H1 (cell line): ENCODE measurements around the gene ACOD1. TPM values are rescaled to one million over a fixed set of nuclear protein-coding genes. Genes with fewer than 3 reads are reported as not detected.

ENCODE experiments used
- CTCF ChIA-PET: fragments of 300-600 bp; sonication (Branson Sonifier 250); formaldehyde crosslinking; loops from one replicate; lab custom pipeline; 2021; ENCODE audit not compliant: partially characterized antibody; lab: Charles Lee
- POLR2A ChIA-PET: fragments of 300-600 bp; sonication (Branson Sonifier 250); formaldehyde crosslinking; loops from one replicate; lab custom pipeline; 2021; ENCODE audit warnings: inconsistent platforms; ENCODE audit not compliant: partially characterized antibody; lab: Charles Lee
- DNase-seq, 2 experiments: peaks; one replicate each; pipeline versions ENCODE4 v3.0.0 to v3.0.0-alpha.2; 2010 to 2022; ENCODE audit warnings: low spot score in 2 of 2, low read depth in 1 of 2, mixed read lengths in 1 of 2
- FAIRE-seq: peaks from 2 replicates; lab custom pipeline; 2011; peaks lifted over from hg19 to GRCh38; lab: Jason Lieb, UNC
- H2AFZ ChIP-seq: 2 replicates; pipeline ENCODE4 v1.8.1; 2012; ENCODE audit warnings: low read length, inconsistent platforms
- H2AK5ac ChIP-seq: 2 replicates; pipeline ENCODE4 v1.6.1; 2013; ENCODE audit warnings: low read depth, low read length
- H2BK120ac ChIP-seq: replicated peaks from 2 replicates; pipeline ENCODE3; 2013; ENCODE audit warnings: low read depth, low read length, inconsistent platforms
- H2BK12ac ChIP-seq: 2 replicates; pipeline ENCODE4 v1.6.1; 2013; ENCODE audit warnings: low read depth, low read length
- H2BK15ac ChIP-seq: 2 replicates; pipeline ENCODE4 v1.6.1; 2013; ENCODE audit warnings: low read length
- H2BK20ac ChIP-seq: 2 replicates; pipeline ENCODE4 v1.6.1; 2013; ENCODE audit warnings: low read length
- H2BK5ac ChIP-seq: 2 replicates; pipeline ENCODE4 v1.6.1; 2013; ENCODE audit warnings: low read depth, low read length
- H3K14ac ChIP-seq: 2 replicates; pipeline ENCODE4 v1.6.1; 2013; ENCODE audit warnings: inconsistent platforms; ENCODE audit not compliant: insufficient read length
- H3K18ac ChIP-seq: 2 replicates; pipeline ENCODE4 v1.6.1; 2013; ENCODE audit warnings: low read length; ENCODE audit errors: extremely low read depth
- H3K23ac ChIP-seq: 2 replicates; pipeline ENCODE4 v1.6.1; 2013; ENCODE audit warnings: inconsistent platforms; ENCODE audit not compliant: insufficient read length
- H3K23me2 ChIP-seq: 2 replicates; pipeline ENCODE4 v1.6.1; 2013; ENCODE audit warnings: low read depth, low read length
- H3K27ac ChIP-seq: 2 replicates; pipeline ENCODE4 v1.6.1; 2011; ENCODE audit warnings: low read depth, low read length, inconsistent platforms
- H3K27me3 ChIP-seq, 4 experiments: replicated peaks in 1 of 4; 1 replicate in 1 of 4; 2 replicates in 3 of 4; pipeline versions ENCODE4 v1.6.1 to v1.8.1; 2011 to 2013; ENCODE audit warnings: low read length in 3 of 4, mild to moderate bottlenecking in 3 of 4, inconsistent platforms in 2 of 4, mixed read lengths in 2 of 4, moderate library complexity in 1 of 4; ENCODE audit not compliant: control insufficient read depth in 3 of 4, insufficient read depth in 3 of 4; ENCODE audit errors: extremely low read depth in 1 of 4
- H3K36me3 ChIP-seq, 4 experiments: 2 replicates each; pipeline versions ENCODE4 v1.6.1 to v1.8.1; 2011 to 2013; ENCODE audit warnings: mild to moderate bottlenecking in 4 of 4, low read length in 3 of 4, moderate library complexity in 2 of 4, control low read depth in 1 of 4, inconsistent platforms in 1 of 4; ENCODE audit not compliant: insufficient read depth in 4 of 4, control insufficient read depth in 2 of 4
- H3K4ac ChIP-seq: replicated peaks from 2 replicates; pipeline ENCODE3; 2013; ENCODE audit warnings: low read length, low read depth, mixed read lengths, inconsistent platforms; ENCODE audit not compliant: insufficient read length
- H3K4me1 ChIP-seq, 4 experiments: replicated peaks in 1 of 4; 1 replicate in 1 of 4; 2 replicates in 3 of 4; pipeline versions ENCODE4 v1.6.1 to v1.8.1; 2011 to 2013; ENCODE audit warnings: low read length in 3 of 4, inconsistent platforms in 2 of 4, mixed read lengths in 1 of 4; ENCODE audit not compliant: insufficient read depth in 4 of 4, control insufficient read depth in 3 of 4
- H3K4me2 ChIP-seq, 2 experiments: 2 replicates each; pipeline versions ENCODE4 v1.6.1 to v1.8.1; 2011 to 2013; ENCODE audit warnings: low read depth in 2 of 2, low read length in 2 of 2, control low read depth in 1 of 2, inconsistent platforms in 1 of 2, mild to moderate bottlenecking in 1 of 2; ENCODE audit not compliant: insufficient read depth in 1 of 2
- H3K4me3 ChIP-seq, 4 experiments: fragments of 200-600, 300-600 bp in 1 of 4; sonication (generic), shearing (Covaris generic), sonication (Bioruptor Twin) in 1 of 4; 2 replicates each; pipeline versions ENCODE4 v1.5.1 to v1.8.1; 2011 to 2016; ENCODE audit warnings: low read length in 4 of 4, low read depth in 3 of 4, control low read depth in 2 of 4, inconsistent platforms in 2 of 4, mild to moderate bottlenecking in 2 of 4, mixed read lengths in 1 of 4, moderate library complexity in 1 of 4; ENCODE audit not compliant: insufficient read depth in 2 of 4; ENCODE audit errors: extremely low read depth in 1 of 4
- H3K56ac ChIP-seq: replicated peaks from 2 replicates; pipeline ENCODE3; 2013; ENCODE audit warnings: low read depth, mild to moderate bottlenecking, mixed read lengths, low read length, inconsistent platforms; ENCODE audit not compliant: insufficient read length
- H3K79me1 ChIP-seq: 2 replicates; pipeline ENCODE4 v1.6.1; 2013; ENCODE audit warnings: low read depth, low read length, control low read depth
- H3K79me2 ChIP-seq, 2 experiments: 2 replicates each; pipeline versions ENCODE4 v1.6.1 to v1.8.1; 2012 to 2013; ENCODE audit warnings: low read length in 2 of 2, mild to moderate bottlenecking in 2 of 2, inconsistent platforms in 1 of 2; ENCODE audit not compliant: insufficient read depth in 2 of 2, control insufficient read depth in 1 of 2
- H3K9ac ChIP-seq, 4 experiments: replicated peaks in 1 of 4; 1 replicate in 1 of 4; 2 replicates in 3 of 4; pipeline versions ENCODE4 v1.6.1 to v1.8.1; 2011 to 2013; ENCODE audit warnings: low read depth in 3 of 4, low read length in 3 of 4, control low read depth in 2 of 4, mild to moderate bottlenecking in 2 of 4, moderate library complexity in 2 of 4, inconsistent platforms in 1 of 4; ENCODE audit errors: extremely low read depth in 1 of 4
- H3K9me3 ChIP-seq, 2 experiments: 2 replicates each; pipeline versions ENCODE4 v1.6.1 to v1.8.1; 2012 to 2013; ENCODE audit warnings: mild to moderate bottlenecking in 2 of 2, moderate library complexity in 2 of 2, control low read depth in 1 of 2, inconsistent platforms in 1 of 2, low read depth in 1 of 2, low read length in 1 of 2, mixed read lengths in 1 of 2; ENCODE audit not compliant: insufficient read depth in 2 of 2
- H4K20me1 ChIP-seq, 2 experiments: replicated peaks in 1 of 2; 2 replicates each; pipeline versions ENCODE3 to v1.8.1; 2011 to 2013; ENCODE audit warnings: inconsistent platforms in 2 of 2, low read length in 2 of 2, mild to moderate bottlenecking in 1 of 2; ENCODE audit not compliant: insufficient read depth in 2 of 2, control insufficient read depth in 1 of 2
- H4K5ac ChIP-seq: 2 replicates; pipeline ENCODE4 v1.6.1; 2013; ENCODE audit warnings: low read length, low read depth, mixed read lengths, inconsistent platforms; ENCODE audit not compliant: insufficient read length
- H4K8ac ChIP-seq: 2 replicates; pipeline ENCODE4 v1.8.0; 2013; ENCODE audit warnings: mild to moderate bottlenecking, moderate library complexity, low read length, inconsistent platforms; ENCODE audit not compliant: insufficient read depth; ENCODE audit errors: extremely low read depth
- H4K91ac ChIP-seq: replicated peaks from 2 replicates; pipeline ENCODE3; 2013; ENCODE audit warnings: low read length, mixed read lengths, inconsistent platforms; ENCODE audit not compliant: insufficient read length
- CEBPB ChIP-seq: IDR thresholded peaks from 2 replicates; pipeline ENCODE4 v1.6.1; 2012; ENCODE audit warnings: low read depth, low read length
- CTBP2 ChIP-seq: IDR thresholded peaks from 2 replicates; pipeline ENCODE4 v1.7.0; 2011; ENCODE audit warnings: borderline replicate concordance, mild to moderate bottlenecking, moderate library complexity, mixed read lengths, low read length; ENCODE audit not compliant: insufficient read depth, insufficient read length
- GTF2F1 ChIP-seq: IDR thresholded peaks from 2 replicates; pipeline ENCODE4 v1.6.1; 2012; ENCODE audit warnings: low read depth, low read length, improper control_type of control experiment, borderline replicate concordance
- NANOG ChIP-seq: IDR thresholded peaks from 2 replicates; pipeline ENCODE4 v1.6.1; 2011; ENCODE audit warnings: low read length, low read depth, mild to moderate bottlenecking, inconsistent platforms; ENCODE audit not compliant: insufficient read depth, poor library complexity, severe bottlenecking
- NRF1 ChIP-seq: IDR thresholded peaks from 2 replicates; pipeline ENCODE4 v1.6.1; 2011; ENCODE audit warnings: mild to moderate bottlenecking, low read depth, low read length, improper control_type of control experiment
- PHF8 ChIP-seq: fragments of 200-600 bp; sonication (generic); conservative IDR thresholded peaks from 2 replicates; pipeline ENCODE4 v1.7.1; 2012; ENCODE audit warnings: low read depth, mild to moderate bottlenecking, inconsistent platforms, low read length, moderate library complexity
- RXRA ChIP-seq: IDR thresholded peaks from 2 replicates; pipeline ENCODE4 v1.6.1; 2011; ENCODE audit warnings: low read depth, mild to moderate bottlenecking, low read length, moderate library complexity; ENCODE audit not compliant: insufficient read depth
- SIRT6 ChIP-seq: IDR thresholded peaks from one replicate; pipeline ENCODE4 v1.7.1; 2012; ENCODE audit warnings: low read length, inconsistent platforms
- SP1 ChIP-seq: IDR thresholded peaks from 2 replicates; pipeline ENCODE4 v1.6.1; 2011; ENCODE audit warnings: low read depth, low read length
- SUZ12 ChIP-seq: fragments of 200-600 bp; sonication (generic); IDR thresholded peaks from 2 replicates; pipeline ENCODE4 v1.6.1; 2012; ENCODE audit warnings: mild to moderate bottlenecking, inconsistent platforms, low read length, moderate library complexity, mixed read lengths
- TBP ChIP-seq: IDR thresholded peaks from 2 replicates; pipeline ENCODE4 v1.6.1; 2011; ENCODE audit warnings: low read depth, low read length, improper control_type of control experiment
- TCF12 ChIP-seq: IDR thresholded peaks from 2 replicates; pipeline ENCODE4 v1.6.1; 2011; ENCODE audit warnings: low read depth, mild to moderate bottlenecking, low read length
- TEAD4 ChIP-seq: IDR thresholded peaks from 2 replicates; pipeline ENCODE4 v1.6.1; 2012; ENCODE audit warnings: low read depth, low read length, inconsistent platforms, mixed read lengths
- WGBS, 2 experiments: shearing (Covaris generic) in 1 of 2; methylation state at CpG; one replicate each; pipeline versions ENCODE4 v1.1.6 to v1.1.7; 2013 to 2015; ENCODE audit warnings: low lambda C conversion rate in 2 of 2, mixed read lengths in 2 of 2, inconsistent platforms in 1 of 2, low coverage in 1 of 2, missing lambda C conversion rate in 1 of 2; ENCODE audit not compliant: insufficient replicate concordance in 2 of 2, insufficient coverage in 1 of 2, insufficient read length in 1 of 2; ENCODE audit errors: extremely low coverage in 1 of 2, missing lambda C conversion rate in 1 of 2; 5-methylcytosine and 5-hydroxymethylcytosine counted together
- polyA plus RNA-seq, 7 experiments: library from polyadenylated mRNA; depleted of rRNA in 3 of 7; stranded (reverse) in 5 of 7; unstranded in 2 of 7; fragments of >200 nt in 5 of 7; fragments of 200-250 nt in 2 of 7; gene quantifications; 1 replicate in 5 of 7; 2 replicates in 1 of 7; 4 replicates in 1 of 7; pipeline versions ENCODE4 v1.2.1 to v1.2.3, GENCODE V29; 2011 to 2013; ENCODE audit warnings: missing spikeins in 2 of 7, mixed read lengths in 2 of 7
- total RNA-seq: library from RNA; stranded (reverse); fragmentation: NEBNext Ultra II Directional; extraction: Animal tissue kit (Norgen Biotek cat#: 25700); gene quantifications from 2 replicates; pipeline ENCODE4 v1.2.1, GENCODE V29; 2021
- TF ChIP-seq, protein P1 (sequence below): IDR thresholded peaks from 2 replicates; pipeline ENCODE4 v1.6.1; 2011; ENCODE audit warnings: low read depth, mild to moderate bottlenecking, low read length; ENCODE audit not compliant: insufficient read depth

The ACOD1 gene
- total and polyA plus RNA-seq, 2 of the 8 experiments (the other 6 are each of a cell fraction or from before 2014, with no cell fraction given) = not detected

- no peak overlapping the region for H2BK120ac ChIP-seq
- no peaks in the 10 kb centered on the region for H3K27me3 ChIP-seq
- no peak overlapping the region for H3K9ac ChIP-seq
- no peak overlapping the region for H2BK15ac ChIP-seq
- POLR2A ChIA-PET = interaction anchor here (0.9 to 1.6 kb wide), 4 partner anchors 9 to 25 kb away, joined by 3 to 8 read pairs (median 4); partner anchors contain the start of genes CLN5 and FBXL3
- H3K79me1 ChIP-seq = no peaks in the 10 kb centered on the region; the same call in 1 of the 2 replicates
- H2AK5ac ChIP-seq = no peak overlapping the region
- H2BK12ac ChIP-seq = no peak overlapping the region
- H3K56ac ChIP-seq = no peak overlapping the region
- no peak overlapping the region for H2BK20ac ChIP-seq
- no peak for TF ChIP-seq TCF12
- no peak for TF ChIP-seq RXRA
- TF ChIP-seq, protein P1, sequence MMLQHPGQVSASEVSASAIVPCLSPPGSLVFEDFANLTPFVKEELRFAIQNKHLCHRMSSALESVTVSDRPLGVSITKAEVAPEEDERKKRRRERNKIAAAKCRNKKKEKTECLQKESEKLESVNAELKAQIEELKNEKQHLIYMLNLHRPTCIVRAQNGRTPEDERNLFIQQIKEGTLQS = no peak
- TF ChIP-seq CEBPB = no peak
- no peak for TF ChIP-seq NRF1
- no peak for TF ChIP-seq SUZ12
- TF ChIP-seq TBP = no peak
- no peak for TF ChIP-seq CTBP2
- no peak for TF ChIP-seq TEAD4
- no peak for TF ChIP-seq SIRT6
- TF ChIP-seq GTF2F1 = no peak
- no peak for TF ChIP-seq SP1
- no peak for TF ChIP-seq PHF8
- TF ChIP-seq NANOG = no peak
- H3K36me3 ChIP-seq = peaks cover 2 to 15% (median 6%) of the 10 kb centered on the region in 4 experiments; a peak in 5 of 8 replicates
- no peak overlapping the region for H3K23ac ChIP-seq
- no peaks in the 10 kb centered on the region for H3K4me1 ChIP-seq
- no peak overlapping the region for H2BK5ac ChIP-seq
- H3K79me2 ChIP-seq = no peaks in the 10 kb centered on the region
- no peak overlapping the region for H3K27ac ChIP-seq
- DNase-seq (no peak), FAIRE-seq (no peak)
- no peaks in the 10 kb centered on the region for H3K23me2 ChIP-seq
- CTCF ChIA-PET = interaction anchor here (0.9 to 4.7 kb wide), 13 partner anchors 9 to 502 kb away, joined by 3 to 26 read pairs (median 5); partner anchors contain the start of gene CLN5
- no peak overlapping the region for H4K5ac ChIP-seq
- H3K4ac ChIP-seq = no peak overlapping the region
- H2AFZ ChIP-seq = no peak overlapping the region
- no peak overlapping the region for H3K14ac ChIP-seq
- H3K4me3 ChIP-seq = no peak overlapping the region
- no peaks in the 10 kb centered on the region for H4K20me1 ChIP-seq
- 91% methylated on average over 4 of the region's 4 CpGs; no CpG with 5 or more reads in 1 of the 2 experiments for whole genome bisulfite sequencing, 2 experiments
- H3K18ac ChIP-seq = no peak overlapping the region
- no peak overlapping the region for H4K91ac ChIP-seq
- no peak overlapping the region for H3K4me2 ChIP-seq
- no peaks in the 10 kb centered on the region for H3K9me3 ChIP-seq
- no peak overlapping the region for H4K8ac ChIP-seq
Measured at GRCh38 chr13:77001540-77001939, 53.2 kb downstream of the ACOD1 start.
